ENCODE data around the gene GABBR2.

Gene GABBR2

GRCh38 chr9:98600631-98601030 lies 108.1 kb downstream of the GABBR2 start:
- Histone ChIP-seq H3K4me1 (ENCODE audit: low read length) (no peaks in the 10 kb centered on the region), H3K79me2 (ENCODE audit: low read length) (no peaks in the 10 kb centered on the region), H3K4me3 (ENCODE audit: low read length) (no peak overlapping the region), H3K4me2 (ENCODE audit: low read length) (no peak overlapping the region), H3K27ac (ENCODE audit: low read length) (no peak overlapping the region), H3K27me3 (ENCODE audit: low read depth, low read length) (no peaks in the 10 kb centered on the region; the same call in 1 of the 2 replicates), H3K9me3 (ENCODE audit: insufficient read depth, low read length) (no peaks in the 10 kb centered on the region), H4K20me1 (ENCODE audit: insufficient read depth, low read length) (no peaks in the 10 kb centered on the region), H3K9ac (ENCODE audit: low read length) (no peak overlapping the region), H2AFZ (ENCODE audit: low read depth, low read length) (no peak overlapping the region), H3K36me3 (replicated peaks; ENCODE audit: low read depth, low read length) (no peaks in the 10 kb centered on the region)
- no peak for TF ChIP-seq EZH2phosphoT487 (IDR thresholded peaks at IDR 0.05; ENCODE audit: low read depth)
- TF ChIP-seq CTCF (IDR thresholded peaks at IDR 0.05; ENCODE audit: low read depth, low read length), result no peak

- Histone ChIP-seq H3K36me3 (replicated peaks; ENCODE audit: low read depth, low read length) (no peaks in the 10 kb centered on the region), H3K79me2 (ENCODE audit: low read length) (no peaks in the 10 kb centered on the region), H3K9me3 (ENCODE audit: insufficient read depth, low read length) (no peaks in the 10 kb centered on the region), H3K4me1 (ENCODE audit: low read length) (no peaks in the 10 kb centered on the region), H3K27ac (ENCODE audit: low read length) (no peak overlapping the region), H3K4me3 (ENCODE audit: low read length) (no peak overlapping the region), H2AFZ (ENCODE audit: low read depth, low read length) (no peak overlapping the region), H3K27me3 (ENCODE audit: low read depth, low read length) (no peaks in the 10 kb centered on the region; the same call in 1 of the 2 replicates), H4K20me1 (ENCODE audit: insufficient read depth, low read length) (no peaks in the 10 kb centered on the region), H3K4me2 (ENCODE audit: low read length) (no peak overlapping the region), H3K9ac (ENCODE audit: low read length) (no peak overlapping the region)
- TF ChIP-seq CTCF (IDR thresholded peaks at IDR 0.05; ENCODE audit: low read depth, low read length), result no peak
- no peak for TF ChIP-seq EZH2phosphoT487 (IDR thresholded peaks at IDR 0.05; ENCODE audit: low read depth)
These were observed 109.0 kb downstream of the GABBR2 start for GRCh38 chr9:98599566-98600216.

- H3K9ac ChIP-seq (ENCODE audit: low read length), result no peak overlapping the region
- H3K27ac ChIP-seq (ENCODE audit: low read length), result no peak overlapping the region
- H3K27me3 ChIP-seq (ENCODE audit: low read depth, low read length), result no peaks in the 10 kb centered on the region; the same call in 1 of the 2 replicates
- no peak overlapping the region for H2AFZ ChIP-seq (ENCODE audit: low read depth, low read length)
- H3K4me2 ChIP-seq (ENCODE audit: low read length), result no peak overlapping the region
- H4K20me1 ChIP-seq (ENCODE audit: insufficient read depth, low read length), result no peaks in the 10 kb centered on the region
- no peaks in the 10 kb centered on the region for H3K9me3 ChIP-seq (ENCODE audit: insufficient read depth, low read length)
- no peaks in the 10 kb centered on the region for H3K36me3 ChIP-seq (replicated peaks; ENCODE audit: low read depth, low read length)
- no peak for TF ChIP-seq CTCF (IDR thresholded peaks at IDR 0.05; ENCODE audit: low read depth, low read length)
- TF ChIP-seq EZH2phosphoT487 (IDR thresholded peaks at IDR 0.05; ENCODE audit: low read depth), result no peak
- H3K4me3 ChIP-seq (ENCODE audit: low read length), result no peak overlapping the region
- H3K79me2 ChIP-seq (ENCODE audit: low read length), result no peaks in the 10 kb centered on the region
- no peaks in the 10 kb centered on the region for H3K4me1 ChIP-seq (ENCODE audit: low read length)
These were observed 109.9 kb downstream of the GABBR2 start for GRCh38 chr9:98598861-98599260.

GRCh38 chr9:98597236-98597771 lies 111.4 kb downstream of the GABBR2 start:
- TF ChIP-seq EZH2phosphoT487 (IDR thresholded peaks at IDR 0.05; ENCODE audit: low read depth), result no peak
- TF ChIP-seq CTCF (IDR thresholded peaks at IDR 0.05; ENCODE audit: low read depth, low read length), result no peak
- Histone ChIP-seq H3K36me3 (replicated peaks; ENCODE audit: low read depth, low read length) (no peaks in the 10 kb centered on the region), H3K27me3 (ENCODE audit: low read depth, low read length) (no peaks in the 10 kb centered on the region; the same call in 1 of the 2 replicates), H4K20me1 (ENCODE audit: insufficient read depth, low read length) (no peaks in the 10 kb centered on the region), H3K79me2 (ENCODE audit: low read length) (no peaks in the 10 kb centered on the region), H3K9ac (ENCODE audit: low read length) (no peak overlapping the region), H3K4me2 (ENCODE audit: low read length) (no peak overlapping the region), H3K4me1 (ENCODE audit: low read length) (no peaks in the 10 kb centered on the region), H3K27ac (ENCODE audit: low read length) (no peak overlapping the region), H2AFZ (ENCODE audit: low read depth, low read length) (no peak overlapping the region), H3K4me3 (ENCODE audit: low read length) (no peak overlapping the region), H3K9me3 (ENCODE audit: insufficient read depth, low read length) (no peaks in the 10 kb centered on the region)

Measured in OCI-LY3 (cell line).